Type B pancreatic cell (in vitro differentiated cells): ENCODE data around the gene NID1. TPM values are rescaled to one million over a fixed set of nuclear protein-coding genes. Genes with fewer than 3 reads are reported as not detected.
A peak's percentile ranks its signal among the peaks of the same experiment; 100 is the strongest.

ENCODE experiments used
- DNase-seq: peaks from one replicate; pipeline ENCODE4 v3.0.0; 2021; ENCODE audit warnings: mixed read lengths; ENCODE audit not compliant: unreplicated experiment; ENCODE audit errors: extremely low spot score
- H3K27ac Mint-ChIP-seq: 2 replicates; pipeline ENCODE4 v1.8.0; 2021; ENCODE audit warnings: mild to moderate bottlenecking, mixed read lengths
- H3K27me3 Mint-ChIP-seq: 2 replicates; pipeline ENCODE4 v1.8.0; 2021; ENCODE audit warnings: mixed read lengths
- H3K36me3 Mint-ChIP-seq: 2 replicates; pipeline ENCODE4 v1.8.0; 2021; ENCODE audit warnings: mixed read lengths
- H3K4me1 Mint-ChIP-seq: one replicate; pipeline ENCODE4 v1.8.0; 2021; ENCODE audit warnings: mixed read lengths; ENCODE audit not compliant: unreplicated experiment
- H3K4me3 Mint-ChIP-seq: 2 replicates; pipeline ENCODE4 v1.8.0; 2021; ENCODE audit warnings: mild to moderate bottlenecking, mixed read lengths
- H3K9me3 Mint-ChIP-seq: 2 replicates; pipeline ENCODE4 v1.8.0; 2021; ENCODE audit warnings: mixed read lengths
- CTCF ChIP-seq: fragments of 200-600 bp; sonication (generic); conservative IDR thresholded peaks from 2 replicates; pipeline ENCODE4 v1.5.0; 2021; ENCODE audit warnings: antibody characterized with exemption, mild to moderate bottlenecking
- total RNA-seq: library from RNA; stranded (reverse); gene quantifications from 2 replicates; pipeline ENCODE4 v1.2.1, GENCODE V29; 2021; ENCODE audit warnings: low replicate concordance

The NID1 gene
- total RNA-seq, 1 donor from 2014 or later, result 65.6 TPM

DNA sequence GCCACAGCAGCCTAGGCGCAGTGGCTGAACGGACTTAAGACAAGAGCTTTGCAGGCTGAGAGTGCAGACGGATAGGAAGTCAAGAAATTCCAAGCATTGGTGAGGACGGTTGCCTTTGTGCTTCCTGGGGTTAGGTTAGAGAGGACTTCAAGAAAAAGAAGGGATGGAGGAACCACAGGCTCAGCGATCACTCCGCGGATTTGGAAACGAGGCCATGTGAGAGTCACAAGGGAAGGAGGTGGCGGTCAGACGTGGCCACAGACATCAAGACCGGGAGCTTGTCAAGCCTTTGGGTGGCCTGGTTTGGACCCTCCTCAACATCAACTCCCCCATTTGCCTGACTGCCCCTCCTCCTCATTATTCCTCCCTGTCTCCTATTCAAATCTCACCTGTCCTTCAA is 62.3 kb downstream of the NID1 start:
- Mint-ChIP-seq H3K4me3 (no peak overlapping the region), H3K9me3 (peaks cover 4% of the 10 kb centered on the region), H3K4me1 (peaks cover 4% of the 10 kb centered on the region), H3K27ac (no peak overlapping the region), H3K36me3 (peaks cover 9% of the 10 kb centered on the region), H3K27me3 (no peaks in the 10 kb centered on the region)
- DNase-seq, result no peak
- TF ChIP-seq CTCF, result no peak

GRCh38 chr1:236002025-236002390 is 62.9 kb downstream of the NID1 start:
- H3K27me3 Mint-ChIP-seq, result no peaks in the 10 kb centered on the region
- peaks cover 9% of the 10 kb centered on the region for H3K36me3 Mint-ChIP-seq
- no peak for TF ChIP-seq CTCF
- no peak overlapping the region for H3K27ac Mint-ChIP-seq
- H3K4me3 Mint-ChIP-seq, result no peak overlapping the region
- H3K4me1 Mint-ChIP-seq, result peaks cover 4% of the 10 kb centered on the region
- no peak for DNase-seq
- H3K9me3 Mint-ChIP-seq, result peaks cover 4% of the 10 kb centered on the region

DNA sequence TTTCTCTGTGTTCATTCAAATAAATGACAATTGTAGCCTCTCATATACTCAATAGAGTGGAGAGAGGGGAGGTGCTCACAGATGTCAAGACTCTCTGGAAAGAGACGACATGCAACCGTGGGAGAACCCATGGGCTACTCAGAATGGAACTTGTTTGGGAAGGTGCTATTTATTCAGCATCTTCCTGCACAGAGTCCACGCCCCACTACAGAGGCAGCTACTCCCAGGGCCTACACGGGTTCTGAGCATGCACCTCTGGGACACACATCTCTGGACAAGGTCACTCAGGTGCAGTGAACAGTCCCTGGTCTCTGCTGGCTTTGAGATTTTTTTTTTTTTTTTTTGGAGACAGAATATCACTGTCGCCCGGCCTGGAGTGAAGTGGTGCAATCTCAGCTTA is 64.1 kb downstream of the NID1 start:
- peaks cover 4% of the 10 kb centered on the region for H3K4me1 Mint-ChIP-seq

GRCh38 chr1:235999259-235999925 is 65.5 kb downstream of the NID1 start:
- Mint-ChIP-seq H3K4me1 (peaks cover 4% of the 10 kb centered on the region), H3K27ac (peak overlapping the region; percentile 46), H3K27me3 (no peaks in the 10 kb centered on the region), H3K36me3 (peaks cover 9% of the 10 kb centered on the region), H3K9me3 (peaks cover 4% of the 10 kb centered on the region), H3K4me3 (no peak overlapping the region)
- TF ChIP-seq CTCF, result no peak
- DNase-seq, result no peak

More for the DNA sequence above, 64.1 kb downstream of the NID1 start:
- Mint-ChIP-seq H3K36me3 (peaks cover 9% of the 10 kb centered on the region), H3K9me3 (peaks cover 4% of the 10 kb centered on the region), H3K4me3 (no peak overlapping the region), H3K27ac (no peak overlapping the region), H3K27me3 (no peaks in the 10 kb centered on the region)
- no peak for DNase-seq
- no peak for TF ChIP-seq CTCF

DNA sequence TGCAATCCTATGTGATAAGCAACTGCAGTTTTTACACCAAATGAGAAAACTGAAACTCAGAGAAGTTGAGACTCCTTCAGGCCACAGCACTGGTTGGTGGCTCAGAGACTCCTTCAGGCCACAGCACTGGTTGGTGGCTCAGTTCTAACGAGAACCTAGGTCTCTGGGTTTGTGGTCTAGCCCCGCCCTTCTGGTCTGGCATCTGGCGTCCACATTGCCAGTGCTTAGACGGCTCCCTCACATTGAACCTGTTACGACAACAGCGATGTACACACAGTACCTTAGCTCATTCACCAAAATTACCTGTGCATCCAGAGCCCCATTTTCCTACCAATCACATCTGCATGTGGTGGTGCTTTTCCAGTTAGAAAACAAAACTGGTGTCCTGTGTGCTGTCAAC is 66.1 kb downstream of the NID1 start:
- peaks cover 4% of the 10 kb centered on the region for H3K4me1 Mint-ChIP-seq
- H3K36me3 Mint-ChIP-seq, result peaks cover 9% of the 10 kb centered on the region
- H3K27ac Mint-ChIP-seq, result no peak overlapping the region
- no peak overlapping the region for H3K4me3 Mint-ChIP-seq
- no peak for DNase-seq
- no peaks in the 10 kb centered on the region for H3K27me3 Mint-ChIP-seq
- H3K9me3 Mint-ChIP-seq, result peaks cover 4% of the 10 kb centered on the region
- no peak for TF ChIP-seq CTCF
